CD14-positive monocyte (primary cell): ENCODE data around the gene HOXC11. TPM values are rescaled to one million over a fixed set of nuclear protein-coding genes. Genes with fewer than 3 reads are reported as not detected.

Experiments
- DNase-seq, 3 donors: peaks; one replicate each; pipeline ENCODE4 v3.0.0-alpha.2; 2011 to 2022
- H2AFZ ChIP-seq: 2 replicates; pipeline ENCODE4 v1.6.0; 2012; ENCODE audit warnings: mild to moderate bottlenecking, low read depth, low read length, inconsistent platforms; ENCODE audit not compliant: insufficient read depth, poor library complexity, severe bottlenecking
- H3K27ac ChIP-seq, 2 donors: 1 replicate in 1 of 2; 2 replicates in 1 of 2; pipeline ENCODE4 v1.5.1; 2012 to 2013; ENCODE audit warnings: low read length in 2 of 2, control low read depth in 1 of 2, inconsistent platforms in 1 of 2, low read depth in 1 of 2, mild to moderate bottlenecking in 1 of 2
- H3K27me3 ChIP-seq, 2 donors: one replicate each; pipeline versions ENCODE4 v1.6.0 to v1.6.1; 2011 to 2013; ENCODE audit warnings: low read length in 2 of 2; ENCODE audit not compliant: control insufficient read depth in 2 of 2, insufficient read depth in 2 of 2
- H3K36me3 ChIP-seq, 2 donors: replicated peaks in 1 of 2; 1 replicate in 1 of 2; 2 replicates in 1 of 2; pipeline versions ENCODE4 v1.5.1 to v1.6.1; 2012 to 2013; ENCODE audit warnings: low read length in 2 of 2, control low read depth in 1 of 2, inconsistent platforms in 1 of 2, mild to moderate bottlenecking in 1 of 2; ENCODE audit not compliant: insufficient read depth in 2 of 2, control insufficient read depth in 1 of 2
- H3K4me1 ChIP-seq, 2 donors: 1 replicate in 1 of 2; 2 replicates in 1 of 2; pipeline versions ENCODE4 v1.5.1 to v1.6.1; 2012 to 2013; ENCODE audit warnings: low read length in 2 of 2, control low read depth in 1 of 2, inconsistent platforms in 1 of 2, mild to moderate bottlenecking in 1 of 2, moderate library complexity in 1 of 2; ENCODE audit not compliant: insufficient read depth in 2 of 2, control insufficient read depth in 1 of 2
- H3K4me2 ChIP-seq: replicated peaks from 2 replicates; pipeline ENCODE3; 2012; ENCODE audit warnings: low read length, moderate library complexity, mild to moderate bottlenecking; ENCODE audit not compliant: poor library complexity, severe bottlenecking; ENCODE audit errors: extremely low read depth
- H3K4me3 ChIP-seq, 3 experiments: fragments of 200-600 bp in 1 of 3; sonication (generic) in 1 of 3; replicated peaks in 1 of 3; 1 replicate in 2 of 3; 2 replicates in 1 of 3; pipeline ENCODE4 v1.5.1; 2011 to 2013; ENCODE audit warnings: low read length in 3 of 3, mild to moderate bottlenecking in 3 of 3, control low read depth in 2 of 3, low read depth in 2 of 3, inconsistent platforms in 1 of 3, moderate library complexity in 1 of 3
- H3K79me2 ChIP-seq: 2 replicates; pipeline ENCODE4 v1.6.0; 2012; ENCODE audit warnings: mild to moderate bottlenecking, control low read depth, inconsistent platforms, low read length, moderate library complexity; ENCODE audit not compliant: insufficient read depth
- H3K9ac ChIP-seq: 2 replicates; pipeline ENCODE4 v1.6.0; 2017; ENCODE audit warnings: low read length, mild to moderate bottlenecking; ENCODE audit not compliant: insufficient read depth, poor library complexity, severe bottlenecking
- H3K9me3 ChIP-seq, 2 donors: replicated peaks in 1 of 2; 1 replicate in 1 of 2; 2 replicates in 1 of 2; pipeline versions ENCODE4 v1.5.1 to v1.6.1; 2012 to 2013; ENCODE audit warnings: low read length in 2 of 2, control low read depth in 1 of 2; ENCODE audit not compliant: control insufficient read depth in 1 of 2, insufficient read depth in 1 of 2
- H4K20me1 ChIP-seq: 2 replicates; pipeline ENCODE4 v1.6.0; 2012; ENCODE audit warnings: mild to moderate bottlenecking, low read length, control low read depth, moderate library complexity; ENCODE audit not compliant: insufficient read depth
- H3K27ac Mint-ChIP-seq, 7 donors: one replicate each; pipeline ENCODE4 v1.8.0; 2020; ENCODE audit warnings: mild to moderate bottlenecking in 7 of 7, mixed read lengths in 7 of 7, moderate library complexity in 6 of 7, inconsistent platforms in 2 of 7
- H3K27me3 Mint-ChIP-seq, 3 donors: one replicate each; pipeline ENCODE4 v1.8.0; 2021 to 2022; ENCODE audit warnings: low read depth in 3 of 3, mild to moderate bottlenecking in 3 of 3, mixed read lengths in 3 of 3, moderate library complexity in 3 of 3, inconsistent platforms in 1 of 3
- H3K36me3 Mint-ChIP-seq, 2 donors: one replicate each; pipeline ENCODE4 v1.8.0; 2020; ENCODE audit warnings: mixed read lengths in 2 of 2, inconsistent platforms in 1 of 2, mild to moderate bottlenecking in 1 of 2
- H3K4me1 Mint-ChIP-seq: one replicate; pipeline ENCODE4 v1.8.0; 2020; ENCODE audit warnings: mild to moderate bottlenecking, mixed read lengths
- H3K4me3 Mint-ChIP-seq, 2 donors: one replicate each; pipeline ENCODE4 v1.8.0; 2020; ENCODE audit warnings: mild to moderate bottlenecking in 2 of 2, mixed read lengths in 2 of 2, moderate library complexity in 1 of 2
- H3K9me3 Mint-ChIP-seq, 7 donors: one replicate each; pipeline ENCODE4 v1.8.0; 2020 to 2022; ENCODE audit warnings: mixed read lengths in 7 of 7, mild to moderate bottlenecking in 6 of 7, moderate library complexity in 6 of 7, inconsistent platforms in 2 of 7
- CTCF ChIP-seq: fragments of 200-600 bp; IDR thresholded peaks from one replicate; pipeline ENCODE4 v1.8.0; 2022; ENCODE audit warnings: antibody characterized with exemption, mild to moderate bottlenecking
- WGBS: methylation state at CpG from one replicate; pipeline ENCODE4 v1.1.5; 2013; ENCODE audit warnings: missing lambda C conversion rate; ENCODE audit not compliant: insufficient coverage; 5-methylcytosine and 5-hydroxymethylcytosine counted together
- intact Hi-C, 2 donors: fragments of 100-400 bp; cut with micrococcal nuclease; formaldehyde crosslinking; loops; one replicate each; pipeline versions ENCODE4 v1.15.0 to v1.15.1; 2023
- polyA plus RNA-seq, 3 donors: library from polyadenylated mRNA; depleted of rRNA in 1 of 3; unstranded in 2 of 3; stranded (reverse) in 1 of 3; fragments of 300-500 nt in 2 of 3; fragments of >200 nt in 1 of 3; fragmentation: Illumina TruSeq in 2 of 3; gene quantifications; 1 replicate in 2 of 3; 2 replicates in 1 of 3; pipeline ENCODE4 v1.2.3, GENCODE V29; 2012 to 2021

The HOXC11 gene
- polyA plus RNA-seq, 3 donors, result not detected

- Histone ChIP-seq H3K9ac (no peak overlapping the region), H3K79me2 (no peaks in the 10 kb centered on the region), H4K20me1 (no peaks in the 10 kb centered on the region), H2AFZ (no peak overlapping the region), H3K9me3 (peaks cover 7 to 85% of the 10 kb centered on the region in 2 donors), H3K4me2 (no peak overlapping the region), H3K4me3 (no peak overlapping the region), H3K36me3 (no peaks in the 10 kb centered on the region), H3K27me3 (peaks cover 92 to 99% of the 10 kb centered on the region in 2 donors), H3K4me1 (no peaks in the 10 kb centered on the region), H3K27ac (no peak overlapping the region)
- intact Hi-C loops, result no loop called here
- WGBS, result 4% methylated on average over 4 of the region's 10 CpGs
- peaks cover 2 to 56% (median 33%) of the 10 kb centered on the region in 7 donors for H3K9me3 Mint-ChIP-seq
- TF ChIP-seq CTCF, result no peak
- peak overlapping the region in 1 of 2 donors; percentile 87 for H3K4me3 Mint-ChIP-seq
- H3K4me1 Mint-ChIP-seq, result peaks cover 14% of the 10 kb centered on the region
- peaks cover 95 to 99% (median 95%) of the 10 kb centered on the region in 3 donors for H3K27me3 Mint-ChIP-seq
- peak overlapping the region in 1 of 7 donors; percentile 9 for H3K27ac Mint-ChIP-seq
- DNase-seq, result no peak
- H3K36me3 Mint-ChIP-seq, result peaks cover 2 to 17% of the 10 kb centered on the region in 2 donors
These were observed 17.1 kb upstream of the HOXC11 start for GRCh38 chr12:53955776-53956250.

GRCh38 chr12:53956251-53956887, 16.6 kb upstream of the HOXC11 start:
- Histone ChIP-seq H3K9ac (no peak overlapping the region), H3K4me3 (no peak overlapping the region), H4K20me1 (no peaks in the 10 kb centered on the region), H3K4me1 (no peaks in the 10 kb centered on the region), H3K27ac (no peak overlapping the region), H3K27me3 (peaks cover 93 to 99% of the 10 kb centered on the region in 2 donors), H3K4me2 (no peak overlapping the region), H3K36me3 (no peaks in the 10 kb centered on the region), H2AFZ (no peak overlapping the region), H3K9me3 (peaks cover 7 to 83% of the 10 kb centered on the region in 2 donors), H3K79me2 (no peaks in the 10 kb centered on the region)
- H3K36me3 Mint-ChIP-seq, result peaks cover 2 to 17% of the 10 kb centered on the region in 2 donors
- peaks cover 2 to 60% (median 33%) of the 10 kb centered on the region in 7 donors for H3K9me3 Mint-ChIP-seq
- peak overlapping the region in 1 of 2 donors; percentile 87 for H3K4me3 Mint-ChIP-seq
- peaks cover 12% of the 10 kb centered on the region for H3K4me1 Mint-ChIP-seq
- DNase-seq, result no peak
- TF ChIP-seq CTCF, result no peak
- 10% methylated on average over 19 of the region's 25 CpGs for WGBS
- no peak overlapping the region for H3K27ac Mint-ChIP-seq
- intact Hi-C loops, result no loop called here
- H3K27me3 Mint-ChIP-seq, result peaks cover 94 to 99% (median 96%) of the 10 kb centered on the region in 3 donors
